ENCODE results near the gene CSTF2T.

GRCh38 chr10:51705774-51706173 is 6.4 kb upstream of the CSTF2T start:
- TF ChIP-seq CTCF (IDR thresholded peaks at IDR 0.05) (no peak), POLR2A (IDR thresholded peaks at IDR 0.05) (no peak)
